ENCODE results near the gene PHLDA1. TPM values are rescaled to one million over a fixed set of nuclear protein-coding genes. Genes with fewer than 3 reads are reported as not detected.

Gene PHLDA1
- 2.5 TPM for total RNA-seq
- long read RNA-seq, full-length matches to known transcripts, result 5 of 5 reads
- long read RNA-seq, partial matches to known transcripts, result 0 of 5 reads
- long read RNA-seq, other reads (novel, unspliced or antisense), result 0 of 5 reads

- peak; percentile 98 for DNase-seq
- ATAC-seq, result peak; percentile 95
- intact Hi-C loops (cut with micrococcal nuclease), result no loop called here
Measured at GRCh38 chr12:76031414-76032042, at the start of gene PHLDA1. TSS of gene PHLDA1 (minus strand) at chr12:76031776.

GRCh38 chr12:76080729-76081415, 49.3 kb upstream of the PHLDA1 start:
- ATAC-seq, result no peak
- intact Hi-C loops (cut with micrococcal nuclease), result loop anchor here (10.0 kb wide), 1 partner anchor 264 kb away; the partner anchor contains the start of gene BBS10
- no peak for DNase-seq

GRCh38 chr12:76080017-76080728, 48.6 kb upstream of the PHLDA1 start:
- intact Hi-C loops (cut with micrococcal nuclease), result loop anchor here (10.0 kb wide), 1 partner anchor 265 kb away; the partner anchor contains the start of gene BBS10
- ATAC-seq (no peak), DNase-seq (no peak)

DNA sequence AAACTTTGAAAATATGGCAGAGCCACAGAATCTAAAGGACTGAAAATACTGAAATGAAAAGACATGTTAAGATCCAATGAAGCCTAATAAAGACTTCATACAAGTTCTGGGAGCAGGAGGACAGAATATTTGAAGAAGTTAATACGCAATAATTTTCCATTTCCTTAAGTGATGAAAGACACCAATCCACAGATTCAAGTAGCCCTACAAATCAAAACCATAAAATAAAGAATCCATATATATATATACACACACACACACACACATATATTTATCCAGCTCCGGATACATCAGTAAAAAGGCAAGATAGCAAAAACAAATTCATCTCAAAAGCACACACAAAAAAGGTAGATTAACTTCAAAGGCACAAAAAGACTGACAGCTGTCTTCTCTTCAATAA, 47.2 kb upstream of the PHLDA1 start:
- DNase-seq (no peak), ATAC-seq (no peak)
- intact Hi-C loops (cut with micrococcal nuclease), result no loop called here

- ATAC-seq (no peak), DNase-seq (no peak)
- intact Hi-C loops (cut with micrococcal nuclease), result no loop called here
Measured at GRCh38 chr12:76075448-76075847, 43.9 kb upstream of the PHLDA1 start.

- ATAC-seq (no peak), DNase-seq (no peak)
- intact Hi-C loops (cut with micrococcal nuclease), result no loop called here
Measured at GRCh38 chr12:76074701-76075336, 43.2 kb upstream of the PHLDA1 start.

DNA sequence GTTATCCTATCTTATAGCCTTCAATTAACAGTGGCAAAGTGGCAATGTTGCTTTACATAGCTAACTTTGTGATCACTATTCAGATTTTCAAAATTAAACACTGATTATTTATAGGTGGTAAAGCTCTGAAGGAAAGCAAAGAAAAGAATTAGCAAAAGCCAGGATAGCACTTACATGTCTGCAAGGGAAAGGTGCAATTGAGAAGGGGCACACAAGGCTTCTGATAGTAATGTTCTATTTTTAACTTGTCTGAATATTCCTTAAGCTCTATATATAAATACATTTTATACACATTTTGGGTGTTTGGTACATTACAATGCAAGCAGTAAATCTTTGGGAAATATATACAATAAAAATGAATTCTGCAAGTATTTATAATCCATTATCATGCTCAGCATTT, 42.0 kb upstream of the PHLDA1 start:
- intact Hi-C loops (cut with micrococcal nuclease), result no loop called here
- ATAC-seq (peak; percentile 55), DNase-seq (no peak)

DNA sequence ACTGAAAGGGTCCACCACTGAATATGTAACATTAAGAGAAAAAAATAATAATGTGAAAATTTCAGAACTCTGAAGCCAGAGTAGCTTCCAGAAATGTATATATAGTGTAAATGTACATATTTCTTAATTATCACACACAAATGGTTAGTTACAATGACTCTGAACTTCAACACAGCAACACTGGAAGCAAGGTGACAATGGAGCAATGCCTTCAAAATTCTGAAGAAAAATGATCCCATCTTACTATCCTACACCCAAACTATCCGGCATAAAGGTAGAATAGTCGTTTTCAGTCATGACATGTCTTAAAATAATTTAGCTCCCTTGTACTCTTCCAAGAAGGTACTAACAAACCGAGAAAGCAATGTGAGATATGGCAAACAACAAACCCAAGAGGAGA, 41.0 kb upstream of the PHLDA1 start:
- intact Hi-C loops (cut with micrococcal nuclease), result no loop called here
- DNase-seq (no peak), ATAC-seq (no peak)

- DNase-seq (no peak), ATAC-seq (no peak)
- intact Hi-C loops (cut with micrococcal nuclease), result no loop called here
Measured at GRCh38 chr12:76069339-76069738, 37.8 kb upstream of the PHLDA1 start.

- no peak for DNase-seq
- intact Hi-C loops (cut with micrococcal nuclease), result no loop called here
- no peak for ATAC-seq
Measured at GRCh38 chr12:76065917-76066316, 34.3 kb upstream of the PHLDA1 start.

DNA sequence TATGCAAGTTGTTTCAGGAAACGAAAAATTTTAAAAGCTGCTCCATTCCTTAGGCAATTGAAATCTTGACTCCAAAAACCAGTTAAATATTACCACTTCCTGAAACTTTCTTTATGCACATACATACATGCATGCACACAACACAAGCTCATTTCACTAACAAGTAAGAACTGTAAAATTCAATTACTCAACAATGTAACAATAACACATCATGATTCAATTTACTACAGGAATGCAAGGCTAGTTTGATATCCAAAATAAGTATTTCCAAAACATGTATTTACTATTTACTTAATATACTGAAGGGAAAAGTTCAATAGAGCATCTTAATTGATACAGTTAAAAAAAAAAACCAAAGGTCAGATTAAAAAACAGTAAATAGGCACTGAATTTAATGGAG, 33.3 kb upstream of the PHLDA1 start:
- ATAC-seq (no peak), DNase-seq (no peak)
- intact Hi-C loops (cut with micrococcal nuclease), result no loop called here

- intact Hi-C loops (cut with micrococcal nuclease), result no loop called here
- ATAC-seq, result no peak
- DNase-seq, result no peak
Measured at GRCh38 chr12:76060111-76060510, 28.5 kb upstream of the PHLDA1 start.

DNA sequence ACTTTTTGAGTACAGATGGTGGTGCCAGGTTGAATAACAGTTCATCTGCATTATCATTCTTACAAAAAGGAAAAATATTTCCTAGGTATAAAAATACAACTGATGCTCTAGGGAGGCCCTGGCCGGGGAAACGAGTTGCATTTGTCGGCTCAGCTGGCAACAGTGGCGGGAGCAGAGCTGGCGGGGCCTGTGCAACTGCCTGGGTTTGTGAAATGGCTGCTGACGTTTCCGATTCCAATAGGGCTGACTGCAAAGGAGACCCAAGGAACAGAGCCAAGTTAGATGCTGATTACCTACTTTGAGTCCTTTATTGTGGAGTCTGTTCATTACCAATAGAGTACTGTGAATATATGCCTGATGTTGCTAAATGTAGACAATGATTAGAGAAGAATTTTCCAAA, 25.8 kb upstream of the PHLDA1 start:
- intact Hi-C loops (cut with micrococcal nuclease), result no loop called here
- no peak for DNase-seq
- ATAC-seq, result peak; percentile 22

GRCh38 chr12:76055393-76055792, 23.8 kb upstream of the PHLDA1 start:
- ATAC-seq, result no peak
- DNase-seq, result no peak
- intact Hi-C loops (cut with micrococcal nuclease), result no loop called here

DNA sequence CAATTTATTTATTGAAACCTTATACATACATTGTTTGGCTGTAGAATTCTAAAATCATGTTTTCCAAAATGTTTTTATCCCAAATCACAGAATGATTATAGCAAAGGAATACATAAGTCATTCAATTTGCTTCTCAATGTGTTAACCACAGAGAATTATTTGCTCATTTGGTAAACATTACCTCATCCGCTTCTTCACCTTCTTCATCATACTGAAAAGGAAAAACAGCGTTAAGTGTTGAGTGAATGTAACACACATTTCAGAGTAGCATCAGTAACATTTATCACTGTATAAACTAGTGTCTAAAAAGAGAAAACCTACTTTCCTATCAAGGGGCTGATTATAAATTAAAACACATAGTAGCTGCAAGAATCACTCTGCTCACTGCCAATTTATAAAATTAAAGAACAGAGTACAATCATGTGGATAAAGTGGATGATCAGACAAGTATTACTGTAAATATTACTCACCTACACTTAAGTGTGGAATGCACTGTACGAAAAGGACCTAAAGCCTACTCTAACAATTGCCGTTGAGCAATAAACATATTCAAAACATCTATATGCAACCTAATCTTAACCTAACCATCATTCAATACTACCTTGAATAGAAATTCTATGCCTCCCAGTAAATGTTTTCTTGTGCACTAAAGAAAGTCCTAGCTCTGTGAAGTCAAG, 18.1 kb upstream of the PHLDA1 start:
- ATAC-seq, result no peak
- intact Hi-C loops (cut with micrococcal nuclease), result no loop called here
- DNase-seq, result no peak

- intact Hi-C loops (cut with micrococcal nuclease), result no loop called here
- no peak for ATAC-seq
- no peak for DNase-seq
Measured at GRCh38 chr12:76047742-76048141, 16.2 kb upstream of the PHLDA1 start.

GRCh38 chr12:76047060-76047459, 15.5 kb upstream of the PHLDA1 start:
- intact Hi-C loops (cut with micrococcal nuclease), result no loop called here
- no peak for DNase-seq
- ATAC-seq, result no peak

DNA sequence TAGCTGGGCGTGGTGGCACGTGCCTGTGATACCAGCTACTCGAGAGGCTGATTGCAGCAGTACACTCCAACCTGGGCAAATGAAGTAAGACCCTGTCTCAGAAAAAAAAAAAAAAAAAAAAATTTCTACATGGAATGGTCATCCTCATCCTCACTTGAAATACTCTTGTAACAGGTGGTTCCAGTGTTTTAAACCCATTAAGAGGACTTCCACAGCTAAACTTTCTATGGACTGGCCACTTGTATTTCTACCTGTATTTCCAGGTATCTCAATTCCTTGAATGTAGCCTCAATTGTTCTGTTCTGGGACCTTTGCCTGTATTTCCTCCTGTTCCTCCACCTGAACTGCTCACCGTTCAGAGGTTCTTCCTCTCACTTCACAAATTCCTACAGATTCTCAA, 11.8 kb upstream of the PHLDA1 start:
- ATAC-seq, result no peak
- no peak for DNase-seq
- intact Hi-C loops (cut with micrococcal nuclease), result no loop called here

- DNase-seq, result no peak
- intact Hi-C loops (cut with micrococcal nuclease), result no loop called here
- ATAC-seq, result no peak
Measured at GRCh38 chr12:76042147-76042546, 10.6 kb upstream of the PHLDA1 start.
